PC-9 (cell line): ENCODE results near the gene NUB1. TPM values are rescaled to one million over a fixed set of nuclear protein-coding genes. Genes with fewer than 3 reads are reported as not detected.

ENCODE experiments used
- BruUV-seq: library from RNA; stranded (reverse); fragments of 400-500 nt; replicated peaks from 2 replicates; lab custom pipeline; 2021; lab: Mats Ljungman, UMichigan
- CTCF ChIA-PET: fragments of 300-600 bp; sonication (Branson Sonifier 250); formaldehyde crosslinking; loops from one replicate; lab custom pipeline; 2022; ENCODE audit warnings: antibody characterized with exemption; lab: Charles Lee
- POLR2A ChIA-PET: fragments of 300-600 bp; sonication (Branson Sonifier 250); formaldehyde crosslinking; loops from one replicate; lab custom pipeline; 2022; ENCODE audit warnings: antibody characterized with exemption; ENCODE audit not compliant: unreplicated experiment; lab: Charles Lee
- DNase-seq, 2 experiments: peaks; one replicate each; pipeline versions ENCODE4 v3.0.0 to v3.0.0-alpha.2; 2015 to 2022; ENCODE audit warnings: mixed read lengths in 1 of 2
- H2AFZ ChIP-seq: fragments of 200-600 bp; sonication (generic); 2 replicates; pipeline ENCODE4 v1.8.1; 2017; ENCODE audit warnings: antibody characterized with exemption
- H3F3A ChIP-seq: fragments of 200-600 bp; sonication (generic); 2 replicates; pipeline ENCODE4 v1.8.1; 2017; ENCODE audit warnings: antibody characterized with exemption, mild to moderate bottlenecking, low read depth; ENCODE audit not compliant: insufficient read depth
- H3K27ac ChIP-seq: fragments of 200-600 bp; sonication (generic); 2 replicates; pipeline ENCODE4 v1.6.1; 2016; ENCODE audit warnings: mixed run types
- H3K27me3 ChIP-seq: fragments of 200-600 bp; sonication (generic); 2 replicates; pipeline ENCODE4 v1.6.1; 2016; ENCODE audit warnings: low read depth, mixed run types; ENCODE audit not compliant: insufficient read depth
- H3K36me3 ChIP-seq: fragments of 200-600 bp; sonication (generic); 2 replicates; pipeline ENCODE4 v1.6.1; 2016; ENCODE audit warnings: low read depth, mixed run types
- H3K4me1 ChIP-seq: fragments of 200-600 bp; sonication (generic); replicated peaks from 2 replicates; pipeline ENCODE4 v1.6.1; 2016; ENCODE audit warnings: mixed run types; ENCODE audit not compliant: insufficient read depth
- H3K4me2 ChIP-seq: fragments of 200-600 bp; sonication (generic); 2 replicates; pipeline ENCODE4 v1.6.1; 2017; ENCODE audit warnings: mixed run types
- H3K4me3 ChIP-seq: fragments of 200-600 bp; sonication (generic); 2 replicates; pipeline ENCODE4 v1.6.1; 2016; ENCODE audit warnings: mixed run types
- H3K79me2 ChIP-seq: fragments of 200-600 bp; sonication (generic); 2 replicates; pipeline ENCODE4 v1.6.1; 2017; ENCODE audit warnings: low read depth, mixed run types
- H3K9me2 ChIP-seq: fragments of 200-600 bp; sonication (generic); 2 replicates; pipeline ENCODE4 v1.8.1; 2017; ENCODE audit warnings: mild to moderate bottlenecking; ENCODE audit not compliant: insufficient read depth
- H3K9me3 ChIP-seq: fragments of 200-600 bp; sonication (generic); 2 replicates; pipeline ENCODE4 v1.8.1; 2016; ENCODE audit warnings: low read depth; ENCODE audit not compliant: insufficient read depth
- H4K20me1 ChIP-seq: fragments of 200-600 bp; sonication (generic); 2 replicates; pipeline ENCODE4 v1.8.1; 2017; ENCODE audit not compliant: insufficient read depth
- CTCF ChIP-seq: fragments of 200-600 bp; sonication (generic); conservative IDR thresholded peaks from 2 replicates; pipeline ENCODE4 v1.6.1; 2017; ENCODE audit warnings: mixed run types, antibody characterized with exemption, mild to moderate bottlenecking, moderate library complexity
- EZH2 ChIP-seq: fragments of 200-600 bp; sonication (generic); IDR thresholded peaks from 2 replicates; pipeline ENCODE4 v1.8.0; 2017; ENCODE audit warnings: antibody characterized with exemption, low read depth
- intact Hi-C: fragments of 100-400 bp; cut with micrococcal nuclease; formaldehyde crosslinking; loops from one replicate; pipeline ENCODE4 v1.10.0; 2022; ENCODE audit not compliant: unreplicated experiment
- total RNA-seq: library from RNA; stranded (reverse); gene quantifications from 2 replicates; pipeline ENCODE4 v1.2.3, GENCODE V29; 2021

Gene NUB1
- total RNA-seq, 1 experiment from 2014 or later: 80.6 TPM

DNA sequence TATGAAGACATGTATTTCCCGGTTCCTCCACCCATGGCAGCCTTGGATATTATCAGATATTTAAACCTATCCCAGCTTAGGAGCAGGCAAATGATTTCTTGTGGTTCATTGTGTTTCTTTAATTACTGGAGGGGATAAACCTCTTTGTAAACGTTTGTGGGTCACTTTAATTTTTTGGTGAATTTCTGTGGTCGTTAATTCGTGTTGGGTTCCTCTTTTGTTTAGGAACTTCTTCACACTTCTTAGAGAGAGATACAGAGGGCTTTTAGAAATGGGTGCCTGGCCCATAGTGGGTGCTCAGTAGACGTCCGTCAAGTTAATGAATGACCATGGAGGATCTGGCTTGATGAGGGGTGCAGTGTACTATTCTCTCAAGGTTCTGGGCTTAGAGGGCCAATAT, 27.2 kb upstream of the NUB1 start:
- Histone ChIP-seq H3K4me2 (no peak overlapping the region; the same call in 1 of the 2 replicates), H2AFZ (no peak overlapping the region), H3F3A (peaks cover 4% of the 10 kb centered on the region; the same call in 1 of the 2 replicates), H3K9me2 (no peaks in the 10 kb centered on the region), H4K20me1 (no peaks in the 10 kb centered on the region; the same call in 1 of the 2 replicates), H3K4me3 (no peak overlapping the region), H3K27me3 (peaks cover under 1% of the 10 kb centered on the region; the same call in 1 of the 2 replicates), H3K79me2 (no peaks in the 10 kb centered on the region), H3K9me3 (peaks cover 3% of the 10 kb centered on the region; the same call in 1 of the 2 replicates), H3K36me3 (no peaks in the 10 kb centered on the region), H3K27ac (no peak overlapping the region), H3K4me1 (no peaks in the 10 kb centered on the region)
- BruUV-seq: no TSS peak
- intact Hi-C loops: loop anchor here (2.0 to 10.0 kb wide), 4 partner anchors 468 to 830 kb away; no protein-coding TSS in a partner anchor
- ChIA-PET CTCF (interaction anchor here (0.6 to 1.2 kb wide), 5 partner anchors 27 to 716 kb away, joined by 5 to 10 read pairs (median 8); no protein-coding TSS in a partner anchor), POLR2A (no interaction called here)
- no peak for DNase-seq
- TF ChIP-seq EZH2 (no peak), CTCF (no peak)

DNA sequence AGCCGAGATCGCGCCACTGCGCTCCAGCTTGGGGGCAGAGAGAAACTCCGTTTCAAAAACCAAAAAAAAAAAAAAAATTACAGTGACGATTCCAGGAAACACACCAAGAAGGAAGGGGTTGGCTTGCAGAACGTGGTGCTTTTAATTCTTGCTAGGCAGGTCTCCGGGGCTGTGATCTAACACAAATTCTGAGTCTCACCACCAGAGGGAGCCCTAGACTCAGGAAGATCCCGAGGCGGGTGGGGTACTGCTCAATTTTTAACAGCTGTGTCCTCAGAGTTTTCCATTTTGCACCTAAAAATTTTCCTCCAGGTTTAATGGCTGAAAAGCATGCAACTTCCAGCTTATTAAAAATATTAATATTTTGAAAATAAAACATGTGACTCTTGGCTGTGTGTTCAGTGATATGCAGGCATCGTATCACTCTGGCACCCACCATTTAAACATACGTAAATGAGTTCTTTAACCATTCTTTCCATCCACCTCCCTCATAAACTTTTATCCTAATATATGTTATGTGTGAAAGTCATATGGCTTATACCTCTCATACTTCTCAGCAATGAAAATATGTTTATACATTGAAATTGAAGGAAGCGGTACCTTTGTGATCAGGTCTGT, 26.5 kb upstream of the NUB1 start:
- H3K4me1 ChIP-seq: no peaks in the 10 kb centered on the region
- H3K4me3 ChIP-seq: no peak overlapping the region
- H2AFZ ChIP-seq: no peak overlapping the region
- POLR2A ChIA-PET: interaction anchor here (0.6 kb wide), 1 partner anchor 128 kb away, joined by 6 read pairs; no protein-coding TSS in a partner anchor
- H3K9me2 ChIP-seq: no peaks in the 10 kb centered on the region
- peak overlapping the region; percentile 34 for H3K4me2 ChIP-seq
- CTCF ChIA-PET: interaction anchor here (0.6 to 1.7 kb wide), 10 partner anchors 13 to 1638 kb away, joined by 3 to 10 read pairs (median 6); no protein-coding TSS in a partner anchor
- no peaks in the 10 kb centered on the region; the same call in 1 of the 2 replicates for H4K20me1 ChIP-seq
- H3K9me3 ChIP-seq: peaks cover 3% of the 10 kb centered on the region; the same call in 1 of the 2 replicates
- peak; percentile 57 to 75 for DNase-seq
- TF ChIP-seq EZH2 (no peak), CTCF (peak; percentile 97)
- intact Hi-C loops: loop anchor here (1.0 to 10.0 kb wide), 6 partner anchors 35 to 830 kb away; no protein-coding TSS in a partner anchor
- no peaks in the 10 kb centered on the region for H3K79me2 ChIP-seq
- H3F3A ChIP-seq: peaks cover 4% of the 10 kb centered on the region; the same call in 1 of the 2 replicates
- no peaks in the 10 kb centered on the region for H3K36me3 ChIP-seq
- no peak overlapping the region for H3K27ac ChIP-seq
- H3K27me3 ChIP-seq: no peaks in the 10 kb centered on the region
- BruUV-seq: no TSS peak

GRCh38 chr7:151316896-151317295, 24.7 kb upstream of the NUB1 start:
- ChIA-PET POLR2A (no interaction called here), CTCF (no interaction called here)
- no peaks in the 10 kb centered on the region for H3K4me1 ChIP-seq
- no peaks in the 10 kb centered on the region for H3K79me2 ChIP-seq
- intact Hi-C loops: loop anchor here (10.0 kb wide), 2 partner anchors 618 to 828 kb away; no protein-coding TSS in a partner anchor
- H3F3A ChIP-seq: peaks cover 4% of the 10 kb centered on the region; the same call in 1 of the 2 replicates
- no TSS peak for BruUV-seq
- H2AFZ ChIP-seq: no peak overlapping the region
- no peak for TF ChIP-seq EZH2
- TF ChIP-seq CTCF: no peak
- no peak overlapping the region for H3K4me3 ChIP-seq
- H3K27ac ChIP-seq: no peak overlapping the region
- no peaks in the 10 kb centered on the region for H3K9me3 ChIP-seq
- no peaks in the 10 kb centered on the region for H3K27me3 ChIP-seq
- H4K20me1 ChIP-seq: no peaks in the 10 kb centered on the region; the same call in 1 of the 2 replicates
- no peaks in the 10 kb centered on the region for H3K9me2 ChIP-seq
- H3K36me3 ChIP-seq: no peaks in the 10 kb centered on the region
- H3K4me2 ChIP-seq: no peak overlapping the region
- no peak for DNase-seq
